OCI-LY1 (cell line): ENCODE results near the gene ZNF385D.

Source experiments
- H2AFZ ChIP-seq: fragments of 200-600 bp; sonication (generic), shearing (Covaris generic); 2 replicates; pipeline ENCODE4 v1.6.0; 2014; ENCODE audit warnings: antibody characterized with exemption, mild to moderate bottlenecking, low read length
- H3F3A ChIP-seq: fragments of 200-600 bp; sonication (generic), shearing (Covaris generic); 2 replicates; pipeline ENCODE4 v1.6.0; 2014; ENCODE audit warnings: mild to moderate bottlenecking, antibody characterized with exemption, low read length, moderate library complexity; ENCODE audit not compliant: insufficient read depth
- H3K27ac ChIP-seq: fragments of 200-600 bp; sonication (generic); 2 replicates; pipeline ENCODE4 v1.5.1; 2014; ENCODE audit warnings: low read length, mixed run types, mild to moderate bottlenecking, low read depth; ENCODE audit not compliant: poor library complexity, severe bottlenecking
- H3K27me3 ChIP-seq: fragments of 200-600 bp; sonication (generic); 2 replicates; pipeline ENCODE4 v1.6.0; 2014; ENCODE audit warnings: antibody characterized with exemption, mild to moderate bottlenecking, low read length, moderate library complexity; ENCODE audit not compliant: insufficient read depth
- H3K36me3 ChIP-seq: fragments of 200-600 bp; sonication (generic); 2 replicates; pipeline ENCODE4 v1.6.1; 2014; ENCODE audit warnings: mild to moderate bottlenecking, antibody characterized with exemption, low read length, moderate library complexity, mixed read lengths; ENCODE audit not compliant: insufficient read depth
- H3K4me1 ChIP-seq: fragments of 200-600 bp; sonication (generic); 2 replicates; pipeline ENCODE4 v1.5.1; 2014; ENCODE audit warnings: mild to moderate bottlenecking, low read length, moderate library complexity; ENCODE audit not compliant: insufficient read depth, severe bottlenecking
- H3K4me2 ChIP-seq: fragments of 200-600 bp; sonication (generic), shearing (Covaris generic); 2 replicates; pipeline ENCODE4 v1.6.1; 2014; ENCODE audit warnings: low read length
- H3K4me3 ChIP-seq: fragments of 200-600 bp; sonication (generic); 2 replicates; pipeline ENCODE4 v1.5.1; 2014; ENCODE audit warnings: low read length, low read depth, mild to moderate bottlenecking, mixed read lengths; ENCODE audit not compliant: poor library complexity, severe bottlenecking
- H3K79me2 ChIP-seq: fragments of 200-600 bp; shearing (Covaris generic); 2 replicates; pipeline ENCODE4 v1.6.1; 2016; ENCODE audit warnings: mixed run types, low read length, mixed read lengths; ENCODE audit not compliant: insufficient read depth
- H3K9ac ChIP-seq: fragments of 200-600 bp; sonication (generic), shearing (Covaris generic); 2 replicates; pipeline ENCODE4 v1.6.1; 2014; ENCODE audit warnings: mild to moderate bottlenecking, low read length, mixed read lengths
- H3K9me2 ChIP-seq: fragments of 200-600 bp; sonication (generic), shearing (Covaris generic); 2 replicates; pipeline ENCODE4 v1.6.1; 2014; ENCODE audit warnings: low read depth, mild to moderate bottlenecking, low read length, mixed read lengths
- H3K9me3 ChIP-seq: fragments of 200-600 bp; shearing (Covaris generic); 2 replicates; pipeline ENCODE4 v1.6.1; 2014; ENCODE audit warnings: low read length, mixed read lengths
- H4K20me1 ChIP-seq: fragments of 200-600 bp; sonication (generic), shearing (Covaris generic); 2 replicates; pipeline ENCODE4 v1.6.0; 2016; ENCODE audit warnings: mild to moderate bottlenecking, low read length; ENCODE audit not compliant: insufficient read depth
- CTCF ChIP-seq: fragments of 200-600 bp; sonication (generic), shearing (Covaris generic); IDR thresholded peaks from 2 replicates; pipeline ENCODE4 v1.5.1; 2017; ENCODE audit warnings: mild to moderate bottlenecking, antibody characterized with exemption, low read length, moderate library complexity, mixed read lengths
- EZH2 ChIP-seq: fragments of 200-600 bp; sonication (generic), shearing (Covaris generic); IDR thresholded peaks from 2 replicates; pipeline ENCODE4 v1.8.0; 2017; ENCODE audit warnings: borderline replicate concordance, mixed run types, mild to moderate bottlenecking, antibody characterized with exemption, low read length, moderate library complexity, mixed read lengths

Gene ZNF385D

GRCh38 chr3:21447476-21448151 is 303.4 kb downstream of the ZNF385D start:
- no peaks in the 10 kb centered on the region for H3K36me3 ChIP-seq
- H3K4me3 ChIP-seq = no peak overlapping the region
- no peaks in the 10 kb centered on the region for H3K9me2 ChIP-seq
- H3K9ac ChIP-seq = no peak overlapping the region
- H2AFZ ChIP-seq = no peak overlapping the region
- no peak for TF ChIP-seq EZH2
- TF ChIP-seq CTCF = no peak
- no peaks in the 10 kb centered on the region for H3K27me3 ChIP-seq
- H3K4me2 ChIP-seq = no peak overlapping the region
- no peaks in the 10 kb centered on the region for H4K20me1 ChIP-seq
- H3K79me2 ChIP-seq = no peaks in the 10 kb centered on the region
- H3F3A ChIP-seq = no peaks in the 10 kb centered on the region
- no peaks in the 10 kb centered on the region for H3K4me1 ChIP-seq
- no peaks in the 10 kb centered on the region for H3K9me3 ChIP-seq
- no peak overlapping the region for H3K27ac ChIP-seq

- H3K27me3 ChIP-seq = no peaks in the 10 kb centered on the region
- H3K4me3 ChIP-seq = no peak overlapping the region
- no peak overlapping the region for H2AFZ ChIP-seq
- H3K9me3 ChIP-seq = no peaks in the 10 kb centered on the region
- H3K9ac ChIP-seq = no peak overlapping the region
- H4K20me1 ChIP-seq = no peaks in the 10 kb centered on the region
- H3K4me1 ChIP-seq = no peaks in the 10 kb centered on the region
- H3K27ac ChIP-seq = no peak overlapping the region
- TF ChIP-seq EZH2 = no peak
- no peak for TF ChIP-seq CTCF
- no peak overlapping the region for H3K4me2 ChIP-seq
- H3K9me2 ChIP-seq = no peaks in the 10 kb centered on the region
- H3F3A ChIP-seq = no peaks in the 10 kb centered on the region
- no peaks in the 10 kb centered on the region for H3K79me2 ChIP-seq
- no peaks in the 10 kb centered on the region for H3K36me3 ChIP-seq
These were observed 304.0 kb downstream of the ZNF385D start for GRCh38 chr3:21446945-21447475.

- Histone ChIP-seq H3K36me3 (no peaks in the 10 kb centered on the region), H3K9me2 (no peaks in the 10 kb centered on the region), H3K79me2 (no peaks in the 10 kb centered on the region), H4K20me1 (no peaks in the 10 kb centered on the region), H3K4me1 (no peaks in the 10 kb centered on the region), H3K4me2 (no peak overlapping the region), H3K4me3 (no peak overlapping the region), H3F3A (no peaks in the 10 kb centered on the region), H2AFZ (no peak overlapping the region), H3K27me3 (no peaks in the 10 kb centered on the region), H3K9me3 (no peaks in the 10 kb centered on the region), H3K27ac (no peak overlapping the region), H3K9ac (no peak overlapping the region)
- TF ChIP-seq CTCF (no peak), EZH2 (no peak)
These were observed 305.0 kb downstream of the ZNF385D start for GRCh38 chr3:21446027-21446426.
